ENCODE results near the gene PPM1H. TPM values are rescaled to one million over a fixed set of nuclear protein-coding genes. Genes with fewer than 3 reads are reported as not detected.

Gene PPM1H
- total and polyA plus RNA-seq, 2 of the 8 experiments (the other 6 are each of a cell fraction or from before 2014, with no cell fraction given) = 16.4 to 36.1 TPM

- H4K8ac ChIP-seq (ENCODE audit: extremely low read depth, insufficient read depth, low read length) = no peak overlapping the region
- peak overlapping the region; percentile 39; the same call in 1 of the 2 replicates for H3K18ac ChIP-seq (ENCODE audit: extremely low read depth, low read length)
- H2BK120ac ChIP-seq (replicated peaks; ENCODE audit: low read depth, low read length) = no peak overlapping the region
- no peaks in the 10 kb centered on the region for H3K79me1 ChIP-seq (ENCODE audit: low read depth, low read length)
- FAIRE-seq = no peak
- H3K4me1 ChIP-seq (replicated peaks in 1 of 4; ENCODE audit: control insufficient read depth in 3 of 4, insufficient read depth in 4 of 4, low read length in 3 of 4) = peaks cover 3 to 17% (median 10%) of the 10 kb centered on the region in 4 experiments; a peak in 6 of 7 replicates
- no peak overlapping the region for H3K56ac ChIP-seq (replicated peaks; ENCODE audit: insufficient read length, low read depth, low read length)
- no peak overlapping the region for H3K14ac ChIP-seq (ENCODE audit: insufficient read length)
- H3K4ac ChIP-seq (replicated peaks; ENCODE audit: insufficient read length, low read depth, low read length) = no peak overlapping the region
- no peak overlapping the region for H2AFZ ChIP-seq (ENCODE audit: low read length)
- ChIA-PET POLR2A (ENCODE audit: partially characterized antibody) (interaction anchor here (0.6 to 1.4 kb wide), 5 partner anchors 19 to 81 kb away, joined by 3 to 4 read pairs (median 3); no protein-coding TSS in a partner anchor), CTCF (ENCODE audit: partially characterized antibody) (interaction anchor here (1.2 to 2.2 kb wide), 6 partner anchors 9 to 247 kb away, joined by 3 to 8 read pairs (median 4); no protein-coding TSS in a partner anchor)
- peak overlapping the region; percentile 62; the same call in 1 of the 2 replicates for H2BK12ac ChIP-seq (ENCODE audit: low read depth, low read length)
- no peak overlapping the region for H3K9ac ChIP-seq (replicated peaks in 1 of 4; ENCODE audit: extremely low read depth in 1 of 4, low read depth in 3 of 4, low read length in 3 of 4)
- H3K4me3 ChIP-seq (ENCODE audit: extremely low read depth in 1 of 4, insufficient read depth in 2 of 4, low read depth in 3 of 4, low read length in 4 of 4) = peak overlapping the region in 1 of 4 experiments; percentile 8; a peak in 1 of 8 replicates
- H2BK15ac ChIP-seq (ENCODE audit: low read length) = no peak overlapping the region
- WGBS, 2 experiments (ENCODE audit: extremely low coverage in 1 of 2, insufficient coverage in 1 of 2, insufficient read length in 1 of 2, insufficient replicate concordance in 2 of 2, low coverage in 1 of 2, low lambda C conversion rate in 2 of 2, missing lambda C conversion rate in 1 of 2) = 72% methylated on average over 7 of the region's 7 CpGs; no CpG with 5 or more reads in 1 of the 2 experiments
- DNase-seq (ENCODE audit: low read depth in 1 of 2, low spot score in 2 of 2) = no peak
- H3K27me3 ChIP-seq (replicated peaks in 1 of 4; ENCODE audit: control insufficient read depth in 3 of 4, extremely low read depth in 1 of 4, insufficient read depth in 3 of 4, low read length in 3 of 4) = no peaks in the 10 kb centered on the region
- H2BK20ac ChIP-seq (ENCODE audit: low read length) = peak overlapping the region; percentile 95
- peaks cover 0 to 2% (median 0%) of the 10 kb centered on the region in 4 experiments; a peak in 1 of 8 replicates for H3K36me3 ChIP-seq (ENCODE audit: control insufficient read depth in 2 of 4, insufficient read depth in 4 of 4, low read length in 3 of 4)
- H3K9me3 ChIP-seq (ENCODE audit: insufficient read depth in 2 of 2, low read depth in 1 of 2, low read length in 1 of 2) = no peaks in the 10 kb centered on the region
- H2BK5ac ChIP-seq (ENCODE audit: low read depth, low read length) = peak overlapping the region; percentile 62; the same call in 1 of the 2 replicates
- peak overlapping the region; percentile 38 for H4K91ac ChIP-seq (replicated peaks; ENCODE audit: insufficient read length, low read length)
- H4K20me1 ChIP-seq (replicated peaks in 1 of 2; ENCODE audit: control insufficient read depth in 1 of 2, insufficient read depth in 2 of 2, low read length in 2 of 2) = no peaks in the 10 kb centered on the region
- H3K79me2 ChIP-seq (ENCODE audit: control insufficient read depth in 1 of 2, insufficient read depth in 2 of 2, low read length in 2 of 2) = no peaks in the 10 kb centered on the region
- H4K5ac ChIP-seq (ENCODE audit: insufficient read length, low read depth, low read length) = no peak overlapping the region
- 0 out of 2 replicates have a peak overlapping the region, but pooled peaks have one; percentile 34 for H2AK5ac ChIP-seq (ENCODE audit: low read depth, low read length)
- peak overlapping the region in 1 of 2 experiments; percentile 28; a peak in 2 of 4 replicates for H3K4me2 ChIP-seq (ENCODE audit: insufficient read depth in 1 of 2, low read depth in 2 of 2, low read length in 2 of 2)
- no peaks in the 10 kb centered on the region for H3K23me2 ChIP-seq (ENCODE audit: low read depth, low read length)
- H3K27ac ChIP-seq (ENCODE audit: low read depth, low read length) = no peak overlapping the region; the same call in 1 of the 2 replicates
- H3K23ac ChIP-seq (ENCODE audit: insufficient read length) = no peak overlapping the region
- TF ChIP-seq ASH2L (IDR thresholded peaks at IDR 0.05; ENCODE audit: low read length) = no peak
- TF ChIP-seq RNF2 (IDR thresholded peaks at IDR 0.05; ENCODE audit: borderline replicate concordance, low read depth, low read length, missing control alignments, poor library complexity, severe bottlenecking) = no peak
- TF ChIP-seq CREB1 (IDR thresholded peaks at IDR 0.05) = no peak
- TF ChIP-seq EGR1 (IDR thresholded peaks at IDR 0.05; ENCODE audit: borderline replicate concordance, low read depth, low read length) = no peak
- TF ChIP-seq RXRA (IDR thresholded peaks at IDR 0.05; ENCODE audit: insufficient read depth, low read depth, low read length) = no peak
- TF ChIP-seq SIN3A (conservative IDR thresholded peaks at IDR 0.05 in 1 of 2, IDR thresholded peaks at IDR 0.05 in 1 of 2; ENCODE audit: low read depth in 1 of 2, low read length in 2 of 2) = no peak
- no peak for TF ChIP-seq MAX (IDR thresholded peaks at IDR 0.05)
- no peak for TF ChIP-seq HDAC6 (IDR thresholded peaks at IDR 0.05; ENCODE audit: low read depth, low read length)
- no peak for TF ChIP-seq CBX5 (IDR thresholded peaks at IDR 0.05; ENCODE audit: low read depth, low read length)
Observed at GRCh38 chr12:62683776-62684569, 251.0 kb downstream of the PPM1H start.
